SU-DHL-6 (cell line): ENCODE data around the gene SLC47A1.

ENCODE experiments used
- H2AFZ ChIP-seq: fragments of 200-600 bp; sonication (generic); 2 replicates; pipeline ENCODE4 v1.6.1; 2014; ENCODE audit warnings: low read depth, mild to moderate bottlenecking, moderate library complexity, mixed read lengths, antibody characterized with exemption, low read length; ENCODE audit not compliant: severe bottlenecking
- H3F3A ChIP-seq: fragments of 200-600 bp; shearing (Covaris generic); 2 replicates; pipeline ENCODE4 v1.6.0; 2016; ENCODE audit warnings: antibody characterized with exemption, mild to moderate bottlenecking; ENCODE audit not compliant: insufficient read depth
- H3K27ac ChIP-seq: fragments of 200-600 bp; sonication (generic); 2 replicates; pipeline ENCODE4 v1.5.1; 2016; ENCODE audit warnings: low read depth, mild to moderate bottlenecking, low read length, moderate library complexity, mixed read lengths
- H3K27me3 ChIP-seq: fragments of 200-600 bp; sonication (generic), shearing (Covaris generic); 2 replicates; pipeline ENCODE4 v1.6.0; 2014; ENCODE audit warnings: mild to moderate bottlenecking, low read length
- H3K36me3 ChIP-seq: fragments of 200-600 bp; sonication (generic); 2 replicates; pipeline ENCODE4 v1.6.1; 2014; ENCODE audit warnings: mild to moderate bottlenecking, low read length, mixed read lengths
- H3K4me2 ChIP-seq: fragments of 300-600, 200-600 bp; shearing (Covaris generic), sonication (generic); 2 replicates; pipeline ENCODE4 v1.6.0; 2014; ENCODE audit warnings: low read length, low read depth, mild to moderate bottlenecking; ENCODE audit not compliant: poor library complexity, severe bottlenecking
- H3K4me3 ChIP-seq: fragments of 200-600 bp; sonication (generic); 2 replicates; pipeline ENCODE4 v1.5.1; 2014; ENCODE audit warnings: antibody characterized with exemption, low read length, mild to moderate bottlenecking, mixed read lengths; ENCODE audit not compliant: insufficient read depth, poor library complexity, severe bottlenecking
- H3K79me2 ChIP-seq: fragments of 200-600 bp; sonication (generic); 2 replicates; pipeline ENCODE4 v1.6.1; 2014; ENCODE audit warnings: mild to moderate bottlenecking, low read length, moderate library complexity; ENCODE audit not compliant: insufficient read depth
- H3K9ac ChIP-seq: fragments of 200-600 bp; sonication (generic); 2 replicates; pipeline ENCODE4 v1.7.0; 2014; ENCODE audit warnings: mild to moderate bottlenecking, low read length
- H3K9me2 ChIP-seq: fragments of 200-600 bp; sonication (generic); replicated peaks from 2 replicates; pipeline ENCODE4 v1.6.1; 2014; ENCODE audit warnings: low read length; ENCODE audit not compliant: insufficient read depth
- H3K9me3 ChIP-seq: fragments of 200-600 bp; sonication (generic); 2 replicates; pipeline ENCODE4 v1.6.1; 2014; ENCODE audit warnings: low read length, mixed read lengths; ENCODE audit not compliant: insufficient read depth
- H4K20me1 ChIP-seq: fragments of 200-600 bp; sonication (generic); 2 replicates; pipeline ENCODE4 v1.6.1; 2014; ENCODE audit warnings: low read depth, mild to moderate bottlenecking, antibody characterized with exemption, low read length, moderate library complexity, mixed read lengths
- EZH2phosphoT487 ChIP-seq: fragments of 200-600 bp; sonication (generic), shearing (Covaris generic); conservative IDR thresholded peaks from 2 replicates; pipeline ENCODE4 v1.6.1; 2018; ENCODE audit warnings: mild to moderate bottlenecking, antibody characterized with exemption, low read length, moderate library complexity, mixed read lengths
- TF ChIP-seq, protein P1 (sequence below): fragments of 200-600 bp; sonication (generic); IDR thresholded peaks from one replicate; pipeline ENCODE4 v1.5.1; 2017; ENCODE audit warnings: antibody characterized with exemption, mild to moderate bottlenecking, low read length, moderate library complexity; ENCODE audit not compliant: insufficient read depth, poor library complexity, severe bottlenecking

SLC47A1 gene

GRCh38 chr17:19619705-19620325 is 86.2 kb downstream of the SLC47A1 start:
- no peak overlapping the region for H3K9ac ChIP-seq
- H3K9me2 ChIP-seq: no peaks in the 10 kb centered on the region
- H3K4me2 ChIP-seq: no peak overlapping the region
- H3K9me3 ChIP-seq: peaks cover 5% of the 10 kb centered on the region; the same call in 1 of the 2 replicates
- H2AFZ ChIP-seq: no peak overlapping the region
- no peak overlapping the region for H3K27ac ChIP-seq
- H4K20me1 ChIP-seq: no peaks in the 10 kb centered on the region
- no peaks in the 10 kb centered on the region for H3K79me2 ChIP-seq
- no peak overlapping the region for H3K4me3 ChIP-seq
- no peaks in the 10 kb centered on the region for H3K27me3 ChIP-seq
- no peaks in the 10 kb centered on the region for H3K36me3 ChIP-seq
- no peaks in the 10 kb centered on the region for H3F3A ChIP-seq
- TF ChIP-seq EZH2phosphoT487: no peak
- TF ChIP-seq, protein P1, sequence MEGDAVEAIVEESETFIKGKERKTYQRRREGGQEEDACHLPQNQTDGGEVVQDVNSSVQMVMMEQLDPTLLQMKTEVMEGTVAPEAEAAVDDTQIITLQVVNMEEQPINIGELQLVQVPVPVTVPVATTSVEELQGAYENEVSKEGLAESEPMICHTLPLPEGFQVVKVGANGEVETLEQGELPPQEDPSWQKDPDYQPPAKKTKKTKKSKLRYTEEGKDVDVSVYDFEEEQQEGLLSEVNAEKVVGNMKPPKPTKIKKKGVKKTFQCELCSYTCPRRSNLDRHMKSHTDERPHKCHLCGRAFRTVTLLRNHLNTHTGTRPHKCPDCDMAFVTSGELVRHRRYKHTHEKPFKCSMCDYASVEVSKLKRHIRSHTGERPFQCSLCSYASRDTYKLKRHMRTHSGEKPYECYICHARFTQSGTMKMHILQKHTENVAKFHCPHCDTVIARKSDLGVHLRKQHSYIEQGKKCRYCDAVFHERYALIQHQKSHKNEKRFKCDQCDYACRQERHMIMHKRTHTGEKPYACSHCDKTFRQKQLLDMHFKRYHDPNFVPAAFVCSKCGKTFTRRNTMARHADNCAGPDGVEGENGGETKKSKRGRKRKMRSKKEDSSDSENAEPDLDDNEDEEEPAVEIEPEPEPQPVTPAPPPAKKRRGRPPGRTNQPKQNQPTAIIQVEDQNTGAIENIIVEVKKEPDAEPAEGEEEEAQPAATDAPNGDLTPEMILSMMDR: no peak

DNA sequence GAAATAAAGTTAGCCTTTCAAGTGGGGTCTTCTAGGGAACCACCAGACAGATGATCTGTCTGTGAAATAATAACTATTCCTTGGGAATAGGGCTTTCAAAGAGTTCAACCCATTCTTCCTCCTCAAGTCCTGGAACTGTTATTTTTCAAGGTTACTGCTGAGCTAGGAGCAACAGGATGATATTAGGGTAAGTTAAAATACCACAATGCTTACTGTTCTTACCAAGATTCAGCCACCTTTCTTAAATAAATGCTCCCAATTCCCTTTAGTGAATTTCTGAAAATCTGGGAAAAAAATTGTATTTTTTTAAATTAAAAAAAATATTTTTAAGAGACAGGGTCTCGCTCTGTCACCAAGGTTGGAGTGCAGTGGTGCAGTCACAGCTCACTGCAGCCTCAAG is 88.0 kb downstream of the SLC47A1 start:
- no peaks in the 10 kb centered on the region for H3K79me2 ChIP-seq
- H3K9me2 ChIP-seq: no peaks in the 10 kb centered on the region
- TF ChIP-seq, protein P1: no peak
- TF ChIP-seq EZH2phosphoT487: no peak
- H3F3A ChIP-seq: no peaks in the 10 kb centered on the region
- H4K20me1 ChIP-seq: no peaks in the 10 kb centered on the region
- no peaks in the 10 kb centered on the region for H3K27me3 ChIP-seq
- no peaks in the 10 kb centered on the region for H3K36me3 ChIP-seq
- no peak overlapping the region for H3K27ac ChIP-seq
- H3K4me2 ChIP-seq: no peak overlapping the region
- no peak overlapping the region for H2AFZ ChIP-seq
- no peak overlapping the region for H3K9ac ChIP-seq
- no peak overlapping the region for H3K4me3 ChIP-seq
- peaks cover 5% of the 10 kb centered on the region; the same call in 1 of the 2 replicates for H3K9me3 ChIP-seq

GRCh38 chr17:19626079-19626478 is 92.4 kb downstream of the SLC47A1 start:
- H3K9ac ChIP-seq: no peak overlapping the region
- H2AFZ ChIP-seq: no peak overlapping the region
- H3K27ac ChIP-seq: no peak overlapping the region
- no peaks in the 10 kb centered on the region for H3K9me2 ChIP-seq
- no peaks in the 10 kb centered on the region for H3K36me3 ChIP-seq
- TF ChIP-seq EZH2phosphoT487: no peak
- TF ChIP-seq, protein P1: no peak
- H4K20me1 ChIP-seq: no peaks in the 10 kb centered on the region
- H3K4me2 ChIP-seq: no peak overlapping the region
- no peaks in the 10 kb centered on the region for H3K9me3 ChIP-seq
- no peaks in the 10 kb centered on the region for H3K79me2 ChIP-seq
- no peaks in the 10 kb centered on the region for H3F3A ChIP-seq
- no peaks in the 10 kb centered on the region for H3K27me3 ChIP-seq
- no peak overlapping the region for H3K4me3 ChIP-seq
